HG03025 (cell line): ENCODE results near the gene CPD.
A peak's percentile ranks its signal among the peaks of the same experiment; 100 is the strongest.
"Not testable (repeated sequence)": the region's sequence is repeated elsewhere in the genome, so short reads cannot be mapped to it uniquely, and the experiment has no call there.

Experiments used
- ATAC-seq: cut with Tn5 transposase; IDR thresholded peaks from one replicate; pipeline ENCODE4 v1.9.1; 2021; ENCODE audit warnings: mild to moderate bottlenecking, moderate library complexity; ENCODE audit not compliant: unreplicated experiment, low FRiP score

Gene CPD

GRCh38 chr17:30422171-30422570 is 43.4 kb downstream of the CPD start:
- no peak for ATAC-seq

- ATAC-seq = no peak
Measured at GRCh38 chr17:30424471-30424870, 45.7 kb downstream of the CPD start.

GRCh38 chr17:30426292-30426691 is 47.6 kb downstream of the CPD start:
- no peak for ATAC-seq

- ATAC-seq = no peak
Measured at GRCh38 chr17:30427611-30428010, 48.9 kb downstream of the CPD start.

- no peak for ATAC-seq
Measured at GRCh38 chr17:30429155-30429554, 50.4 kb downstream of the CPD start.

- ATAC-seq = no peak
Measured at GRCh38 chr17:30433514-30433913, 54.8 kb downstream of the CPD start.

- ATAC-seq = no peak
Measured at GRCh38 chr17:30436729-30437128, 58.0 kb downstream of the CPD start.

GRCh38 chr17:30443721-30444120 is 65.0 kb downstream of the CPD start:
- ATAC-seq = no peak

- not testable (repeated sequence) for ATAC-seq
Measured at GRCh38 chr17:30446640-30447039, 67.9 kb downstream of the CPD start.

GRCh38 chr17:30449480-30449879 is 70.8 kb downstream of the CPD start:
- no peak for ATAC-seq

- ATAC-seq = no peak
Measured at GRCh38 chr17:30450125-30451027, 71.6 kb downstream of the CPD start.

- ATAC-seq = no peak
Measured at GRCh38 chr17:30454635-30455034, 75.9 kb downstream of the CPD start.

GRCh38 chr17:30458371-30458770 is 79.6 kb downstream of the CPD start:
- ATAC-seq = no peak

- ATAC-seq = not testable (repeated sequence)
Measured at GRCh38 chr17:30458797-30459413, 80.2 kb downstream of the CPD start.

GRCh38 chr17:30468465-30468864 is 89.7 kb downstream of the CPD start:
- ATAC-seq = no peak

GRCh38 chr17:30472238-30472890 is 93.6 kb downstream of the CPD start:
- no peak for ATAC-seq

GRCh38 chr17:30475206-30475605 is 96.5 kb downstream of the CPD start:
- ATAC-seq = no peak

GRCh38 chr17:30476726-30477082 is 98.0 kb downstream of the CPD start:
- no peak for ATAC-seq

- ATAC-seq = peak; percentile 85
Measured at GRCh38 chr17:30477083-30477773, 98.5 kb downstream of the CPD start, which contains the start of gene GOSR1. Gene GOSR1, plus strand, starts transcription at chr17:30477408. Its CDS starts 26 bp downstream, at chr17:30477434.

GRCh38 chr17:30477774-30478115 is 99.0 kb downstream of the CPD start:
- no peak for ATAC-seq

GRCh38 chr17:30482555-30482954 is 103.8 kb downstream of the CPD start:
- no peak for ATAC-seq
